ENCODE measurements around the gene LIPT1.
"Not testable (repeated sequence)": the region's sequence is repeated elsewhere in the genome, so short reads cannot be mapped to it uniquely, and the experiment has no call there.

Gene LIPT1

GRCh38 chr2:99154643-99155536 lies at the start of gene LIPT1, which contains the start of gene TSGA10:
Gene LIPT1, plus strand, starts transcription at chr2:99154967. Its CDS starts 6,991 bp downstream, at chr2:99161958.
Gene TSGA10, minus strand, starts transcription at chr2:99154942. Its CDS starts 45,503 bp downstream, at chr2:99109439.
- DNase-seq, result peak; percentile 83

- no peak for DNase-seq
These were observed 47.9 kb upstream of the LIPT1 start for GRCh38 chr2:99106913-99107312.

DNA sequence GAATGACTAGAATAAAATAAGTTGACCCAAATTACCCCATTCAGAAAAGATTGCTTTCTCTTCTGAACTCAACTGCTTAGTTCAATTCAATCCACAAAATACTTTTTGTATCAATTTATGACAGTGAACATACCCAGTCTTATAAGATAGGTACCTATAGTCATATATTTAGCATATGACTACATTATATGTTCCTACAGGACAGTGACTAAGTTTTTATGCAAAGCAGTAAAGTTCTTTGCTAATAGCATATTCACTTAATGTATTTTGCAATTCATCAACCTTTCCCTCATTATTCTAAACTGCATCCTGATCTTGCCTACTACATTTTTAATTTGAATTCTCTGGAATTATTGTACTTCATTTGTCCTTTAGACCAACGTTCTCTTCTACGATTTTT lies 43.5 kb upstream of the LIPT1 start:
- DNase-seq, result no peak

DNA sequence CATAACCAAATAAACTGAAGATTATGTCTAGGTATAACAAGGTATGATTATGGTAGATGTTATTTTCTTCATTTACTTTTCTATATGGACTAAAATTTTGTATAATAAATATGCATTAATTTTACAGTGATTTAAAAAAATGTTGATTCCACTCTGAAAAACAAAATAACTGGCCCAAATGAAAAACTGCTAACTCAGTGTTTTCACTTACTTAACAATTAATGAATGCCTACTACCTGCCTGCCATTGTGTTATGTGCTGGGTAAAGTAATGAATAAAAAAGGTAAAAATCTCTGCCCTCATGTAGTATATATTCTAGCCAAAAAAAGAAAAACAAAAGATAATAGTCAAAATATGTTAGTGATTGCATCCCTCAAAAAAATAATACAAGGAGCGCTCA lies 42.8 kb upstream of the LIPT1 start:
- no peak for DNase-seq

DNA sequence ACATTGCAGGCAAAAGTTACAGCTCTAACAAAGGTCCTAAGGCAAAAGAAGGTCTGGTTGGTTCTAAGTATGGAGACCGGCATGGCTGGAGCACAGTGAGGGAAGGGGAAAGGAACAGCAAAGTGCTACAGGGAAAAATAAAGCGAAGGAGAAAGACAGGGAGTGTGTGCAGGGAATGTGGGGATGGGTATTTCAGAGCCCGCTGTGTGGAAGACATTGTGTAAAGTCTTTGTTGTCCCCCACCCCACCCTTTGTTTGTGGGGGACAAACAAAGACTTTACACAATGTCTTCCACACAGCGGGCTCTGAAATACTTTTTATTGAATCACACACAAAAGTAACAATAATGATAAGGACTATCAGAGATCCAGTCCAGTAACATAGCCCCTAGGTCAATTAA lies 42.1 kb upstream of the LIPT1 start:
- no peak for DNase-seq

DNA sequence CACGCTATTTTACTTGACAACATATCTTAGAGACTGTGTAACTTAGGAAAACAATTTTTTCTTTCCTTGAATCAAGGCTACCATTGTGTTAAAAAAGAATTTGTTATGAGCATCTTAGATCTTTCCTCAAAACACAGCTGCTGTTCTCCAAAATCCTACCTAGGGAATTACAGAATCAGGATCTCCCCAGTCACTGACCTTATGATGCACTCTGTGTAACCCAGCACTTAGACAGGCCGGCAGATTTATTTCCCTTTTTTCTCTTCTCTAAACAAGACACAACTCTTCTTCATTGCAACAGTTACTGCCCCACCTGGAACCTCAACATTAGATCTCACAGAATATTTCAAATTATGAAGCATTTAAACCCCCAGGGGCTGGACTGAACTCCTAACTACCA lies 26.8 kb upstream of the LIPT1 start:
- peak; percentile 56 for DNase-seq

DNA sequence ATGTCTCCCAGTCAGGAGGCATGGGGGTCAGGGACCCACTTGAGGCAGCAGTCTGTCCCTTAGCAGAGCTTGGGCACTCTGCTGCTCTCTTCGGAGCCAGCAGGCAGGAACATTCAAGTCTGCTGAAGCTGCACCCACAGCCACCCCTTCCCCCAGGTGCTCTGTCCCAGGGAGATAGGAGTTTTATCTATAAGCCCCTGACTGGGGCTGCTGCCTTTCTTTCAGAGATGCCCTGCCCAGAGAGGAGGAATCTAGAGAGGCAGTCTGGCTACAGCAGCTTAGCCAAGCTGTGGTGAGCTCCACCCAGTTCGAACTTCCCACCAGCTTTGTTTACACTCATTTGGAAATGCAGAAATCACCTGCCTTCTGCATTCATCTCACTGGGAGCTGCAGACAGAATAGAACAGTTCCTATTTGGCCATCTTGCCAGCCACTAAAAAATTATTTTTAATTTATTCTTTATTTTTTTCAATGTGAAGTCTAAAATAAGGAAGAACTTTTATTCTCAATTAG lies 19.7 kb upstream of the LIPT1 start:
- not testable (repeated sequence) for DNase-seq

GRCh38 chr2:99139003-99139402 lies 15.8 kb upstream of the LIPT1 start:
- no peak for DNase-seq

GRCh38 chr2:99140056-99140859 lies 14.5 kb upstream of the LIPT1 start:
- no peak for DNase-seq

GRCh38 chr2:99140860-99141109 lies 14.0 kb upstream of the LIPT1 start:
- DNase-seq, result no peak

DNA sequence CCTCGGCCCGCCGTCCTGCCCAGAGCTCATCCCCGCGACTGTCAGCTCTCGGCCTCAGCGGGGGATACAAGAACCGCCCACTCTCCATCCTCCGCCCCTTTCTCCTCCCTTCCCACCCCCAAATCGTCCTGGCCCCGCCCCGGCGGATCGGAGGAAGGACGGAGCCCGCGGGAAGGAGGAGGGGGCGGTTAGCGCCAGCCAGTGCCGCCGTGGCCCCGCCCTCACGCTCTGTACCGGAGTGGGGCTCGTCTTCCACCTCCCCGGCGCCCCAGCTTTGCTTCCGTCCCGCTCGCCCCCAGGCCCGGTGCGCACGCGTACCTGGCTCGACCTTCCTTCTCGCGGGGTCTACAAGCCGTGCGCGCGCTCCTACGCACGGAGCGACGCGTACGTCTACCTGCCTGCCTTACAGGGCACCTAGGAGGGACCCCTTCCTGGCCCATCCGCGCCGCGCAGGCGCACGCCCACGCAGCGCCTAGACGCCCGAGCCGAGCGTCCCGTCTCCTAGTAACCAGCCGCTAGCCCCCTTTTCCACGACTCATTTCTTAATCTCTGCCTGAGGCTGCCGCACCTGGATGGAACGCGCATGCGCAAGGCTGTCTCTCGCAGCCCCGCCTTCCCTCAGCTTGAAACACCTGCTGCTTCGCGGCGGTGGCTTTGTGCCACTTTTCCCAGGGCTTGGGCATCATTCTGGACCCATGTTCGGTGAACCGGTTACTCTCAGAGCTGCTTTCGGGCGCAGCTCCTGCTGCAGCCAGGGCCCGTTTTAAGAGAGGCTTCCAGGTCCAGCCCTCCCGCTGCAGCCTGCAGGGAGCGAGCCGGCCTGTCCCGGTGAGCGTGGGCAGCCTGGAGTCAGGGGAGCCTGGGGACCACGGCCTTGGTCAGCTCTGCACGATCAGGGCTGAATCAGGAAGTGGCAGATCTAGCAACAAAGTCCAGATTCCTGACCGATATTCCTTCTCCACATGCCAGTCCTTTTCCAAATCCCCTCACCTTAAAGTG lies 13.4 kb upstream of the LIPT1 start, which contains the start of gene C2orf15:
Gene C2orf15, plus strand, starts transcription at position 598 of the 999 bp plus-strand sequence. CDS start 8,852 bp downstream, outside the sequence.
- DNase-seq, result peak; percentile 75

- DNase-seq, result peak; percentile 77
These were observed 4.1 kb upstream of the LIPT1 start for GRCh38 chr2:99150706-99151105.

GRCh38 chr2:99152199-99152895 lies 2.4 kb upstream of the LIPT1 start:
- DNase-seq, result no peak

- DNase-seq, result no peak
These were observed 704 bp upstream of the LIPT1 start for GRCh38 chr2:99153921-99154604.

DNA sequence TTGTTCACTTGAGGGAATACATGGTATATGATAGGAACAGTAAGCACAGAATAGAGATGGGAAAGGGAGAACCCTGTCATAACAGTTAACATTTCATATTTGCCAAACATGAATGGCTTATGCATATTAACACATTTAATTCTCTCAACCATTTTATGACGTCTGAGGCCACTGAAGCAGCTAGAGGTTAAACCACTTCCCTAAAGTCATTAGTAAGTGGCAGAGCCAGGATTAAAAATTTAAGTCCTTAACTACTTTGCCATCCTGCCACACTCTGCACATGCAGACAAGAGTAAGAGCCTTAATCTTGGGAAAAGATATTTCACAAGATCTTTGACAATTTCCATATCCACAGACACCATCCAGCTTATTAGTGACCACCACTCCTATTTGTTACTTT lies 2.1 kb downstream of the LIPT1 start:
- DNase-seq, result peak; percentile 83

DNA sequence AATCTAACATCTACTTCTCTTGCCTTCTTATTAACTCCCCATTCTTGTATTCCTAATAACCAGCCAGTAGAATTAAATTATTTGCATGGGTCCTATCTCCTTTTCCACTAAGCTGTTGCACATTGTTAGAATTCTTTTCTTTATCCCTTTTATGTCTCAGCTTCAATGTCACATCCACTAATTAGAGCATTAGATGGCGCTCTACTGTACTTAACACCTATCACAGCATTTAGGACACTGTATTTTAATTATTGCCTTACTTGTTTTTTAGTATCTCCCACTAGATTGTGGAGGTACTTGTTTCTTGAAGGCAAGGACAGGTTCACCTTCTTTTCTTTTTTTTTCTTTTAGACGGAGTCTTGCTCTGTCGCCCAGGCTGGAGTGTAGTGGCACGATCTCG lies 3.8 kb downstream of the LIPT1 start:
- DNase-seq, result no peak

DNA sequence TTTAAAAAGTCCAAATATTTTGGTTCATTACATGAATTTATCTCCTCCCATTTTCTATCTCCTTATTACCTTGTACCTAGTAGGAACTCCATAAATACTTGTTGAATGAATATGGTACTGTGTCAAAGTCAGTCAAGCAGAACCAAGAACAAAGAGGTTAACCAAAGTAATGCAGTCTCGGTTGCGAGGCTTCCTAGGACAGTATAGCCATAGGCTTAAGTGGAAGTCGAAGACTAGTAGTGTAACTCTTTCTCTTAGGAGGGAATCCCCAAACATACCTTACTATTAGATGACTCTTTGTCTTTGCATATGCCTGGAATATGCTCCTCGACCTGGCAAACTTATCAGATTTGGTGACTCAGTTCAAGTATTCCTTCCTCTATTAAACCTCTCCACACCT lies 4.8 kb downstream of the LIPT1 start:
- no peak for DNase-seq

DNA sequence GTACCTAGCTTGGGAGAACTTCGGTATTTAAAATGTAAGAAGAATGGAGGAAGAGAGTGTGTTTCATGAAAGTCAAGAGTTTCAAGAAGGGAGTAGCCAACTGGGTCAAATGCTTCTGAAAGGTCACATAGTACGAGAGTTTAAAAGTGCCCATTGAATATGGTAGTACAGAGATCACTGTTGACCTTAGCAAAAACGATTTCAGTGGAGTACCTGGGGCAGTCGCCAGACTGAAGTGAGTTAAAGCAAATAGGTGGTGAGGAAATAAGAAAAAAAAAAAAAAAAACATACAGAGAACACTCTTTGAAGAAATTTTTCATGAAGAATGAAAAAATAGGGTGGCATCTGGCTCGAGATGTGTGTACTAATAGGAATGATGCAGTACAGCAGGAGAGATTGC lies 11.5 kb downstream of the LIPT1 start:
- DNase-seq, result no peak

DNA sequence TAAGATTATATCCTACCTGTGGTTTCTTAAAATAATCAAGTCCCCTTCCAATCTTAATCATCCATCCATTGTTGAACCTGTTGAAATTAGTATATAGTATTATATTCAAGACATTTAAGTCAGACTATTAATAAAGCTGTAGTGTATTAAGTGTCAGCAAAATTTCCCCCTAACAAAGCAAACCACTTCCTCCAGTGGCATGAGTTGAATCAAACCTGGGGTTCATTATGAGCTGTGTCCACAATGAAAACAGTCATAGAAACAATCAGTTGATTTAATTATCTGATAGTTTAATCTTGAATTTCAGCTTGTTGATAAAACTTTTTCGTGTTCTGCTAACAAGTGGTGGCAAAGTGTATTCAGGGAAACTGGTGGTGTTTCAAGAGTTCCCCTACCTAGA lies 14.8 kb downstream of the LIPT1 start:
- DNase-seq, result no peak

DNA sequence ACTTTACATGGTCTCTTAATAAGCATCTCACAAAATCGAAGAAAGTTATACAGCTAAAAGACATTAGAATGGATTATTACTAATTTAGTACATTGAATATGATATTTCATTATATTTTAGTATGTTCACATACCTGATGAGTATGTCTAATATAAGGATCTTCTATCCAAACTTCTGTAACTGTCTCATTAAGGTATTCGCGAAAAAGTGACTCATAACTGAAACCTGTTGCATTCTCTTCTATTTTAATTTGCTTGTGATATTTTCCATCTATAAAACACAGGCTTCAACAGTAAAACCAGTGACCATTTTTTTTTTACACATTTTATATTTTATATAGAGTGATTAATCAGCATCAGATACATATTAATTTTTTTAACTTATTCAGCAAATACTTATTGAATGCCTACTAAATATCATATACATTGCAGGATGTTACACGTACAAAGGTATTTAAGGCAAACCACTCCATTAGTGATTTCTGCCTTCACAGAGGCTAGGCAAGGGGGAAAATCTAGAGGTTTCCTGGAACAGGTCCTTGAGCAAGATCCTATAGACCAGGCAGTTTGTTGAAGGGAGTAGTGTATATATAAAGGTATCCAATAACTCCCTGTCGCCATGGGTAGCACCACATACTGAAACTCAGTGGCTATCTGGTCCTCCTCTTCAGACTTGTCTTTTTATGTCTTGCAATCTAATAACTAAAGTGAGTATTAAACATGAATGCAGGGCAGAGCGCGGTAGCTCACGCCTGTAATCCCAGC lies 16.8 kb downstream of the LIPT1 start:
- DNase-seq, result no peak

All from MV-4-11 (cell line).